ENCODE measurements around the gene RSRC1.

RSRC1 gene

GRCh38 chr3:158532099-158532734 is 422.3 kb downstream of the RSRC1 start:
- peak; percentile 73; the same call in 2 of the 3 replicates for ATAC-seq
- TF ChIP-seq ZC3H10 (CRISPR knock-in tag; IDR thresholded peaks at IDR 0.05): no peak
- no peak for TF ChIP-seq CSRNP3 (CRISPR knock-in tag; IDR thresholded peaks at IDR 0.05)
- no peak for TF ChIP-seq ISL1 (CRISPR knock-in tag; IDR thresholded peaks at IDR 0.05)
- TF ChIP-seq ZNF70 (CRISPR knock-in tag; IDR thresholded peaks at IDR 0.05): no peak
- TF ChIP-seq ARNTL (CRISPR knock-in tag; IDR thresholded peaks at IDR 0.05; ENCODE audit: borderline replicate concordance, low read depth): no peak
- TF ChIP-seq GLIS3 (CRISPR knock-in tag; IDR thresholded peaks at IDR 0.05): no peak
- no peak for TF ChIP-seq TCF4 (CRISPR knock-in tag; IDR thresholded peaks at IDR 0.05; ENCODE audit: borderline replicate concordance)
- TF ChIP-seq ZNF8 (CRISPR knock-in tag; IDR thresholded peaks at IDR 0.05): no peak
- TF ChIP-seq BACH2 (CRISPR knock-in tag; IDR thresholded peaks at IDR 0.05; ENCODE audit: borderline replicate concordance): no peak
- TF ChIP-seq ZNF565 (CRISPR knock-in tag; conservative IDR thresholded peaks at IDR 0.05; ENCODE audit: low read depth): no peak
- TF ChIP-seq ZFP30 (CRISPR knock-in tag; IDR thresholded peaks at IDR 0.05): no peak
- TF ChIP-seq CREB5 (CRISPR knock-in tag; IDR thresholded peaks at IDR 0.05; ENCODE audit: low read depth): no peak
- no peak for TF ChIP-seq CSDC2 (CRISPR knock-in tag; IDR thresholded peaks at IDR 0.05)
- no peak for TF ChIP-seq PATZ1 (CRISPR knock-in tag; IDR thresholded peaks at IDR 0.05; ENCODE audit: borderline replicate concordance)
- no peak for TF ChIP-seq OSR1 (CRISPR knock-in tag; IDR thresholded peaks at IDR 0.05)
- TF ChIP-seq ESRRG (CRISPR knock-in tag; IDR thresholded peaks at IDR 0.05): no peak
- no peak for TF ChIP-seq TSHZ2 (CRISPR knock-in tag; IDR thresholded peaks at IDR 0.05)
- TF ChIP-seq ZFP3 (CRISPR knock-in tag; IDR thresholded peaks at IDR 0.05): no peak
- TF ChIP-seq RARB (CRISPR knock-in tag; IDR thresholded peaks at IDR 0.05): no peak

GRCh38 chr3:158535918-158536317 is 426.0 kb downstream of the RSRC1 start:
- TF ChIP-seq ZNF70 (CRISPR knock-in tag; IDR thresholded peaks at IDR 0.05) (no peak), PPARA (CRISPR knock-in tag; IDR thresholded peaks at IDR 0.05; ENCODE audit: borderline replicate concordance) (no peak), CSDC2 (CRISPR knock-in tag; IDR thresholded peaks at IDR 0.05) (no peak), ZNF565 (CRISPR knock-in tag; conservative IDR thresholded peaks at IDR 0.05; ENCODE audit: low read depth) (no peak), ZNF8 (CRISPR knock-in tag; IDR thresholded peaks at IDR 0.05) (no peak), TSHZ2 (CRISPR knock-in tag; IDR thresholded peaks at IDR 0.05) (no peak), TOX (CRISPR knock-in tag; IDR thresholded peaks at IDR 0.05; ENCODE audit: borderline replicate concordance) (no peak), OSR1 (CRISPR knock-in tag; IDR thresholded peaks at IDR 0.05) (no peak)
- ATAC-seq: no peak

Data from SK-N-SH treated with all-trans-retinoic acid at 6 μM for 48 hours (cell line).